Measurements from ENCODE around the gene PASK.

PASK gene

GRCh38 chr2:241132538-241133435 is 16.5 kb downstream of the PASK start:
- DNase-seq (ENCODE audit: low read depth, low spot score): no peak
- no peak overlapping the region for H3K4me3 ChIP-seq (ENCODE audit: low read length)

DNA sequence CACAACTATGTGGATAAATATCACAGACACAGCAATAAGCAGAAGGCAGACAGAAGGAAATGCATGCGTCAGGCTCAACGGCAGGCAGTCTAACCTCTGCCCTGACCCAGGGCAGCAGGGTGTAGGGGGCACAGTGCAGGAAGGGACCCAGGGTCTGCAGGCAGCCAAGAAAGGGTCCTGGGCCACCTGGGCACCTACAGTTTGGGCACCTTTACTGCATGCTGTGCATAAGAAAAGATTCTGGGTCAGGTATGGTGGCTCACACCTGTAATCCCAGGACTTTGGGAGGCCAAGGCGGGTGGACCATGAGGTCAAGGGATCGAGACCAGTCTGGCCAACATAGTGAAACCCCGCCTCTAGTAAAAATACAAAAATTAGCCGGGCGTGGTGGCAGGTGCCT is 17.7 kb downstream of the PASK start:
- DNase-seq (ENCODE audit: low read depth, low spot score): no peak
- no peak overlapping the region for H3K4me3 ChIP-seq (ENCODE audit: low read length)

- DNase-seq (ENCODE audit: low read depth, low spot score): no peak
Observed at GRCh38 chr2:241130316-241130715, 19.0 kb downstream of the PASK start.

DNA sequence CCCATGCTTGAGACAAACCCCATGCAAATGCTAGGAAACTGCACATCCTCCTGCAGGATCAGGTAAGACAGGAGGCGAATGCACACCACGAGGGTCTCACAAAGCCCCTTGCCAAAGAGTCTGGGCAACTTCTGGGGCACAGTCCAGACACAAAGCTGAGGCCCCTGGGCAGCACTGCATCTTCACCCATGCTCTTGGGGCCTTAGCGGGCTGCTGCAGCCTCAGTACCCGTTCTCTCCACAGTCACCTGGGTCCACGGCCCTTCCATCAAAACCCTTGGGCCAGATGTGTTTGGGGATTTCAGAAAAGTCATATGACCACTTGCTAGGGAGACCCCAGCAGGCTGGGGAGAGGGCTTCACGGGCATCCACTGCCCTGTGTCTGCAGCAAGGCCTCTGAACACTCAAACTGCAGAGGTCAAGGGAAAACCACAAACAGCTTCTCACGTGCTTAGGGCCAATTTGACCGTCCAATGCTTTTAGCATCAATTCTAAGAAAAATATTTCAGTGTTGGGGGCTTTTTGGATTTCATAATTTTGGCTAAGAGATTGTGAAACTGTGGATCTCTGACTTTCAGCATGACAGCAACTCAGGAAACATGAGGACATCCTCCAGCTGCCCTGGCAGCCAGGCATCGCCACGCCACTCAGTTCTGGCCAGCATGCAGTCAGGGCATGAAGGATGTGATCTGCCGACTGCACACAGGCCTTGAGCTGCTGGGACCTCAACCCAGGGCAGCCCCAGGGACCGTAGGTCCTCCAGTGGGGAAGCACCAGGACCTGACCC is 20.0 kb downstream of the PASK start:
- no peak for DNase-seq (ENCODE audit: low read depth, low spot score)
- H3K4me3 ChIP-seq (ENCODE audit: low read length): no peak overlapping the region

More at GRCh38 chr2:241130316-241130715, 19.0 kb downstream of the PASK start:
- H3K4me3 ChIP-seq (ENCODE audit: low read length): no peak overlapping the region

DNA sequence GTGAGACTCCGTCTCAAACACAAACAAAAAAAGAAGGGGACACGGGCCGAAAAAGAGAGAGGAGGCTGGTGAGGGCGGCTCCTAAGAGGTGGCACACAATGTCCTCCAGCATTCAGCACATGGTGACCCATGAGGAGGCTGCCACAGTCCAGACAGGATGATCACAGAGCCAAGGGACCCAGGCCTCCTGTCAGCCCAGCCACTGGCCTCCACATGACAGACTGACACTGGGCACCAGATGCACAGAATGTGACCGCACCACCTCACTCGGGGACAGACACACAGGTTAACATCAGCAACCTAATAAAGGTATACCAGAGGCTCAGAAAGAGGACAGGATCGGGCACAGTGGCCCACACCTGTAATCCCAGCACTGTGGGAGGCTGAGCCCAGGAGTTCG is 21.0 kb downstream of the PASK start:
- no peak overlapping the region for H3K4me3 ChIP-seq (ENCODE audit: low read length)
- no peak for DNase-seq (ENCODE audit: low read depth, low spot score)

GRCh38 chr2:241126771-241127202 is 22.5 kb downstream of the PASK start:
- DNase-seq (ENCODE audit: low read depth, low spot score): no peak

DNA sequence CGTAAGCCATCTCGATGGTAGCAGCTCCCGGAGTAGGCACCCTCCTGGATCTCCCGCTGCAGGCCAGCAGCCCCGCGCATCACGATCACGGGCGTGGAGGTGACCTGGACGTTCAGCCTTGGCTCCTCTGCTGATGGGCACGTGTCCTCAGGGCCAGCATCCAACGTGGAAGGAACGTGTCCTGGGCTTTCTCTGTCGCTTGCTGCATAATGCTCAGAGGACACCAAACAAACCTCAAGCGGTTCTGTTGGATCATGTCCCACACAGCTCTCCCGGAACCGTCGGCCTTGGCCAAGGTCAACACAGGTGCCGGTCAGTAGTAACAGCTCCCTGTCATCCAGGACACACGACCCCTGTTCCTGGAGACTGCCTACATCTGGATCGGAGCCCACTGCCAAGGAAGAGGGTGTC is 23.1 kb downstream of the PASK start:
- no peak overlapping the region for H3K4me3 ChIP-seq (ENCODE audit: low read length)
- no peak for DNase-seq (ENCODE audit: low read depth, low spot score)

More at GRCh38 chr2:241126771-241127202, 22.5 kb downstream of the PASK start:
- H3K4me3 ChIP-seq (ENCODE audit: low read length): no peak overlapping the region

- no peak overlapping the region for H3K4me3 ChIP-seq (ENCODE audit: low read length)
- DNase-seq (ENCODE audit: low read depth, low spot score): no peak
Observed at GRCh38 chr2:241125626-241126025, 23.6 kb downstream of the PASK start.

- H3K4me3 ChIP-seq (ENCODE audit: low read length): no peak overlapping the region
- no peak for DNase-seq (ENCODE audit: low read depth, low spot score)
Observed at GRCh38 chr2:241123816-241124536, 25.3 kb downstream of the PASK start.

DNA sequence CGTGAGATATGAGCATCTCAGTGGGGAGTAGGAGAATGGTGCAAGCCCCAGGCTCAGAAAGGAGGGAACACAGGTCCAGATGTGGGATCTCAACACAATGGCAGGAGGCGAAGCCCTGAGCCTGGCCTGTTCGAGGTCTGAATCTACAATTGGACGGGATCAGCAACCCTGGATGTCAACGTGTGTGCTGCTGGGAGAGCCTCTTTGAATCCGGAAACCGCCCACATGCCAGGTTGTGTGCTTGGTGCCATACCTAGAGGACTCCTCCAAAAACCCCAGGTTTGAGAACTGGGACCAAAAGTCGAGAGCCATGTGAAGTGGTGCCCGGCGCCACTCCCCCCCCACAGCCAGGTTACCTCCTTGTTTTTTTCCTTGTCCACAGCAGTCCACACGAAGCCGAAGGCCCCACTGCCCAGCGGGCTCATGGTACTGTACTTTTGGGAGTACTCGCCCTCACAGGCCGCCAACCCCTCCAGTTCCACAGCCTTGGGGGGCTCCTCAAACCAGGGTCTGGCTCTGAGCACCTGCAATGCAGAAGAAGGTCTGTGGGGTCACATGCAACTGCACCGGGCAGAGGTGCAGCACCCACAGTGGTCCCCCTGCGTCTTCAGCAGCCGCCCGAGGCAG is 26.8 kb downstream of the PASK start:
- DNase-seq (ENCODE audit: low read depth, low spot score): no peak
- no peak overlapping the region for H3K4me3 ChIP-seq (ENCODE audit: low read length)

DNA sequence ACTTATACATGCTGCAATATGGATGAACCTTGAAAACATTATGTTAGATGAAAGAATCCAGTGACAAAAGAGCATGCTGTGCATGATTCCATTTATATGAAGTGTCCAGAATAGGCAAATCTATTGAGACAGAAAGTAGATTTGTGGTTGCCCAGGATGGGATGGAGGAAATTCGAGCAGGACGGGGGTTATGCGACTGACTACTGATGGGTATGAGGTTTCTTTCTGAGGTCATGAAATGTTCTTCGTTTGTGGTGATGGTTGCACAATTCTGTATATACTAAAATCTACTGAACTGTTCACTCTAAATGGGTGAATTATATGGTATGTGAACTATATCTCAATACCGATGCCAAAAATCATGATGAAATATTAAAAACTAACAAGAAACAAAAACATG is 28.3 kb downstream of the PASK start:
- H3K4me3 ChIP-seq (ENCODE audit: low read length): no peak overlapping the region
- no peak for DNase-seq (ENCODE audit: low read depth, low spot score)

- DNase-seq (ENCODE audit: low read depth, low spot score): no peak
Observed at GRCh38 chr2:241120440-241120839, 28.8 kb downstream of the PASK start.

DNA sequence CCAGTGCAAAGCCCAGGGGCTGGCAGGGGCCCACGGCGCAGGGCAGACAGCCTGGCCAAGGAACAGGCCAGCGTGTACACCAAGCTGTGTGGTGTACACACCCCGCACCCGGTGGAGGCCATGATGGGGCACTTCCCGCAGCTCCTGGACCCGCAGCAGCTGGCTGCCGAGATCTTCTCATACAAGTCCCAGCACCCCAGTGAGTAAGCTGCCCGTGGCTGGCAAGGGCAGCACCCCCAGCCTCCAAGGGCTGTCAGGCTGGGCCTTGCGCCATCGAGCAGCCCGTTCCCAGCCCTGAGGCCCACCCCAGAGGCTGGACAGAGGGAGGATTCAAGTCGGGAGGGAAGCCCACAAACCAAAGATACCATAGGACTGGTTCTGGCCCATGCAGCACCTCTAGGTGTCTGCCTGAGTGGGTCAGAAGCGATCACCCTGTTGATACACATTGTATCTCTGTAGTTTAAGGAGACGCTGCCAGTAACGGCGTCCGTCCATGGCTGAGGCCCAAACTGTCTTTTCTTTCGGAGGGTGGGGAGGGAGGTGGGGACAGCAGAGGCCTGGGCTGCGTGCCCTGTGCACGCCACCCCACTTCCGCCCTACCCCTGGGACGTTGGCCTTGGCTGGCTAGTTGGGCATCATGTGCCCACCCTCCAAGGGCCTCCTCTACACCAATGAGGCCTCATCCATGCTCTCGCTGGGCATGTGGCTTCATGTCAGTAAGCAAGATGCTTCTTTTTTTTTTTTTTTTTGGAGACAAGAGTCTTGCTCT is 30.4 kb downstream of the PASK start:
- no peak for DNase-seq (ENCODE audit: low read depth, low spot score)
- no peak overlapping the region for H3K4me3 ChIP-seq (ENCODE audit: low read length)

More at GRCh38 chr2:241120440-241120839, 28.8 kb downstream of the PASK start:
- H3K4me3 ChIP-seq (ENCODE audit: low read length): no peak overlapping the region

- no peak overlapping the region for H3K4me3 ChIP-seq (ENCODE audit: low read length)
- DNase-seq (ENCODE audit: low read depth, low spot score): no peak
Observed at GRCh38 chr2:241116606-241117560, 32.4 kb downstream of the PASK start.

GRCh38 chr2:241115361-241115760 is 33.9 kb downstream of the PASK start:
- no peak for DNase-seq (ENCODE audit: low read depth, low spot score)
- no peak overlapping the region for H3K4me3 ChIP-seq (ENCODE audit: low read length)

DNA sequence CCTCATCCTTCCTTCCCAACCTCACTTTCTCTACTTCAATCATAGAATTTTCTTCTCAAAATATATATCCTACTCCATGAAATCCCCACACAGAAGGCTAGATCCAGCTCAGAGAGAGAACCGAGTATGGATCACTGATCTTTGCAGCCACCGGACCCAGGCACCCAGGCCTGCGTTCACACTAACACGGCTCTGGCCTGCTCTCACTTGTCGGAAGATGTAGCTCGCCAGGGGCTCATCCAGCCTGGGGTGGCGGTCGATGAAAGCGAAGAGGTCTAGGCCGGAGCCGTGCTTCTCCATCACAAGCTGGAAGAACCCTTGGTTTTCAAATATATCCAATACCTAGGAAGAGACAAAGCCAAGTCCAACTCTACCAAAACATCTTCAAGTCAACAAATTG is 34.4 kb downstream of the PASK start:
- DNase-seq (ENCODE audit: low read depth, low spot score): no peak
- no peak overlapping the region for H3K4me3 ChIP-seq (ENCODE audit: low read length)

DNA sequence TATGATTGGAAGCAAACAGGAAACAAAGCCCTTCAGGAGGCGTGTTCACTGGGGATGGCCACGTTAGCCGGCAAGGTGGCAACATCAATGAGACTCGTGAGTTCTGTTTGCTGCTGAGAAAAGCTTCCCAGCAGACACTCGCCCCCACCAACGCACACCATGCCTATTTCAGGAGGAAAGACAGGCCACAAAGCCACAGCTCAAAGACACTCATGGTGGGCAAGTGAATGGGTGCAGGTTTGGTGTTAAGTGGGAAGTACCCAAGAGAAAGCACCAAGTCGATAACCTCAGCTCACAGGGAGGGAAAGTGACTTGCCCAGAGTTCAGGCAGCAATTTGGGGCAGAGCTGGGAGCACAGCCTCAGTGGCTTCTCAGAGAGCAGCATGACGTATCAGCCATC is 36.7 kb downstream of the PASK start:
- no peak overlapping the region for H3K4me3 ChIP-seq (ENCODE audit: low read length)
- peak; percentile 48 for DNase-seq (ENCODE audit: low read depth, low spot score)

Data from Jurkat, Clone E6-1 (cell line).